Nucleus accumbens (tissue), 56 donors: ENCODE measurements around the gene PSMB5.

Experiments
- DNase-seq, 56 donors: peaks; one replicate each; lab custom pipeline; 2025; lab: John Stamatoyannopoulos, UW

Gene PSMB5

DNA sequence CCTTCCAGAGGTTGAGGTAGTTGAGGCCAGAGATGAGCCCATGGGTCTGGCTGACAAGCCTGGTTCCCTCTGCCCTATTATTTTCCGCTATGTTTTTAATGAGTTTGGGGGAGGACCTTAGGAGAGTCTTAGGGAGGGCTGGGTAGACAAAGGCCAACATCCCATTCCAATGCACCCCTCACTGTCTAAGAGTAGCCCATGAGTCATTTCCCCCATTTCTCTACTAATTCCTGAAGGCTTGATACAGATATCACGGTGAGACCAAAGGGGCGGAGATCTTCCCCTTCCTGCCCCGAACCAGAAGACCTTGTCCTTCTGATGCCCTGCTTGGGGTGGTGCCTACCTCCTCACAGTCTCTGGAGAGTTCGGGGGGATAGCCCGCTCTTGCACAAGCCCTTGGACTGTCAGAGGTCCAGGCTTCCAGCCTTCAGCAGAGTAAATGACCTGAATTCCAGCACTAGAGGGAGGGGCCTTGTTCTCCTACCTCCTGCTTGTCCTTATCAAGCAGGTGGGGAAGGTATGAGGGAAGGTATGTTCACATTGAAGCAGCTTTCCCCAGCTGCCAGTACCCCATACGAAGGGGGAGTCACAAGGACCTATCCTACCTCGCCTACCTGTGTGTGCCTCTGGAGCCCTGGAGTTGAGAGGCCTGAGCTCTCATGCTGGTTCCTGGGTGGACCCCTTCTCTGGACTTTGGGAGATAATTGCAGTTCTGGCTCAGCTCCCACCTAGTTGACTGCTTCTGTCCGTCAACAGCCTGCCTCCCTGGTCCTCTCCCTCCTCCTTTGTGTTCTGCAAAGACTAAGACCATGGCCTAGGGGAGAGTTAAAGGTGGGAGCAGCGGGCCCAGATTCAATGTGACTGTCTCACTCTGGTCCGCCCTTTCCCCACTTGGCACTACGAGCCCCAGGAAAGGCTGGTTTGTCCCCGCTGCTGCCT is 11.0 kb upstream of the PSMB5 start:
- DNase-seq = no peak

DNA sequence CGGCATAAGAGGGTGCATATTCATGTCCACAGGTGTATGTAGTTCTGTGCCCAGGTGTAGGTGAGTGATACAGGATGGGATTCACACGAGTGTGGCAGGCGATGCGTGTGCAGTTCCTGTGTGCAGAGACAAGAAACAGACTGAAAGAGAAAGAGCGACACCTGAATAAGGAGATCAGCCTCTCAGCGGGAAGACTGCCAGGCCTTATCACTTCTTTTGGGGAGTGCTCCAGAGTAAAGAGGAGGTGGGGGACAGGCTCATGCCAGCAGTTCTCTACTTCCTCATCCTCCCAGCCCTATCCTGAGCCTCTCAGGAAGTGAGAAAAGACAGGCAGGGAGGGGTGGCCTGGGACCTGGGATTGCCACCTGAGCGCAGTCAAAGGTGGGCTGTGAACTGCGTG is 10.1 kb upstream of the PSMB5 start:
- DNase-seq = no peak

DNA sequence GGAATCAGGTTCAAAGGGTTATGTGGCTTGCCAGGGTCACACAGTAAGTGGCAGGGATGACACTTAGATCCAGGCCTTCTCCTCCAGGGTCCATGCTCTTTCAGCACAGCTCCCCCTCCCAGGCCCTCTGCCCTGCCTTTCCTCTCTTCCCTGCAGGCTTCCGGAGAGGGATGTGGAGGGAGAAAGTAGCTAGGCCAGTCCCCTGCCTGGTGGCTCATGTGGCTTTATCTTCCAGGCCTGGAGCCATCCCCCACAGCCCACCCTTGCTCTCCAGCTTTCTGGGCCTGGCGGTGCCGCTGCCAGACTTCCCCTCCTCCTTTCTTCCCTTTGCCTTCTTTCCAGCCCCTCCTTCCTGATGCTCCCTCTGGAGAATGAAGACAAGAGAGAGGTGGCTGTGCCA is 9.1 kb upstream of the PSMB5 start:
- DNase-seq = no peak

DNA sequence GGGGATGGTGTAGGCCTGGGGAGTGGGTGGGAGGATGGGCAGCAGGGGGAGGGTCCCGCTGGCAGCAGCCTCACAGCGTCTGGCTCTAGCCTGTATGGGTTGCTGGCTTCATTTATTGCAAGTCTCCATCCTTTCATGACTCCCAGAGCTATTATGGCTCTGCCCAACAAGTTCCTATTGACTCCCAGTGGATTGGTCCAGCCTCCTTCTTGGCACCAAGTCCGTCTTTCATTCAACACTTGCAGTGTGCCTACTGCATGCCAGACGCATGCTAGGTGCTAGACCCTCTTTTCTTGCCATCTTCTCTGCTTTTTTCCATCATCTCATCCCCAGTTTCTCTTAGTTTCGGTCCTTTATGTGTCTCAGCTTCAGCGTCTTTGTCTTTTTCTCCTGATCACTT is 8.4 kb upstream of the PSMB5 start:
- DNase-seq = no peak

DNA sequence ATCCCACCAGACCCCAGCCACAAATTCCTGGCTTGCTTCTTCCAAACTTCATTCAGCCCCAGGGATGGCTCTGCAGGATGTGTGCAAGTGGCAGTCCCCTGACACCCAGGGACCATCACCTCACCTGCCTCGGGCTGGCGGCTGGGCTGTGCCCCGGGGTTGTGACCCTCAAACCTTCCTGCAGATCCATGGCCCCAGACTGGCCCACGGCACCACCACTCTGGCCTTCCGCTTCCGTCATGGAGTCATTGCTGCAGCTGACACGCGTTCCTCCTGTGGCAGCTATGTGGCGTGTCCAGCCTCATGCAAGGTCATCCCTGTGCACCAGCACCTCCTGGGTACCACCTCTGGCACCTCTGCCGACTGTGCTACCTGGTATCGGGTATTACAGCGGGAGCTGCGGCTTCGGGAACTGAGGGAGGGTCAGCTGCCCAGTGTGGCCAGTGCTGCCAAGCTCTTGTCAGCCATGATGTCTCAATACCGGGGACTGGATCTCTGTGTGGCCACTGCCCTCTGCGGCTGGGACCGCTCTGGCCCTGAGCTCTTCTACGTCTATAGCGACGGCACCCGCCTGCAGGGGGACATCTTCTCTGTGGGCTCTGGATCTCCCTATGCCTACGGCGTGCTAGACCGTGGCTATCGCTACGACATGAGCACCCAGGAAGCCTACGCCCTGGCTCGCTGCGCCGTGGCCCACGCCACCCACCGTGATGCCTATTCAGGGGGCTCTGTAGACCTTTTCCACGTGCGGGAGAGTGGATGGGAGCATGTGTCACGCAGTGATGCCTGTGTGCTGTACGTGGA is 7.7 kb upstream of the PSMB5 start, which contains the start of gene PSMB11:
PSMB11 (plus strand) TSS at position 51 of the 804 bp plus-strand sequence; CDS start at position 65, 14 bp downstream.
- DNase-seq = no peak

DNA sequence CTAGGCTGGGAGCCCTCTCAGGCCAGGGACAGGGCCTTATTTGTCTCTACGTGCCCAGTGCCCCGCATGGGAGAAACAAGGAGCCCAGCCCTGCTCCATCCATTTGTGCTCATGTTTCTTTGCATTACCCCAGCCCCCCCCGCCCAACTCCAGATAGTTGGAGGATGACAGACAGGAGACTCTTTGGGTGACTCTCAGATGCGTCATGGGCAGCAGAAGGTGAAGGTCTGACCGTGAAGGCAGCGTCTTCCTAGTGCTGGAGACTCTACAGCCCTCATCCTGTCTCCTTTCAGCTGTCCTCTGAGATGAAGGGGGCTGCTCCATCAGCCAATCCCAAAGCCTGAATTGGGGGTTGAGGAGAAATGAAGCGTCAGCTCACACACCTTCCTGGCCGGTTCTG is 7.0 kb upstream of the PSMB5 start:
- no peak for DNase-seq

DNA sequence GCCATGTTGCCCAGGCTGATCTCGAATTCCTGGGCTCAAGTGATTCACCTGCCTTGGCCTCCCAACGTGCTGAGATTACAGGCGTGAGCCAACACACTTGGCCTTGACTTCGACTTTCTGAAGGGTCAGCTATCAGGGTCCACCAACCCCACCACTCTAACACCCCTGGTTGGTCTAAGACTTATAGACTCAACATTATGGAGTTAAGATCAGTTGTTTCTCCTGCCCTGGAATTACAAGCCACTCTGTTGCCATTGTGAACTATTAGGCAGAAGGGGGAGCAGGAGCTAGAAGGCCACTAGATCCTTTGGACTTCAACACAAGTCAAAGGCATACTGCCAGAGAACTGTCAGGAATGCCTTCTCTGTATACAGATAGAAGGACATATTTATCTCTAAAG is 5.4 kb upstream of the PSMB5 start:
- no peak for DNase-seq

DNA sequence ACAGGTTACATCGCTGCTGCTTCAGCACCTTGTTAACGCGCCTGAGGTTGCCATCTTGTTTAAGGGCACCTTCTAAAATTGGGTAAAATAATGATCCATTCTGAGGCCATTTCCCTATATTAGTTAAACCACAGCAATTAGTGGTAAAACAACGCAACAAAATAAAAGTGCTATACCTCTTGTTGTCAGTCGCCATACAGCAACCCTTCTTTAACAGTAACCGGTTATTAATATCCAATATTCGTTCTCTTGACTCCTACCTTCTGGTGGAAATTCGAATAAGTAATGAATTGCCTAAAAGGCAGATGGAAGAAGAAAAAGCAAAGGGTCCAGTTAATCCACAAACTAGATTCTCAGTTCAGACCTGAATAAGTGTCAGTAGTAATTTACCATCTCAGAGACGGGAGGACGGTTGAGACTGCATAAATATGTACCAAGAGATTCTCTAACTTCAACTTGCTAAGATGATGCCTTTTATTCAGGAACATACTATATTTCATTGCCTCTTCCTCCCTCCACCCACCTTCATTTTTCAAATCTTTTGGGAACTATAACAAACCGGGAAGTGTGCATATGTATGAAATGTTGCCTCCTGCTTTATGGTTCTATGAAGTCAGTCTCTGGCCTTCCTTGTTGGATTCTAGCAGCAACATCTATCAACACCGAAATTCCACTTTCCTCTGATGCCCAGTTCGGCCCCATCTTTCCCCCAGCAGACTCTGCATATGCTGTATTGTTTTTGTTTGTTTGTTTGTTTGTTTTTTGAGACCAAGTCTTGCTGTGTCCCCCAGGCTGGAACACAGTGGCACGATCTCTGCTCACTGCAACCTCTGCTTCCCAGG is 824 bp upstream of the PSMB5 start:
- DNase-seq = no peak

DNA sequence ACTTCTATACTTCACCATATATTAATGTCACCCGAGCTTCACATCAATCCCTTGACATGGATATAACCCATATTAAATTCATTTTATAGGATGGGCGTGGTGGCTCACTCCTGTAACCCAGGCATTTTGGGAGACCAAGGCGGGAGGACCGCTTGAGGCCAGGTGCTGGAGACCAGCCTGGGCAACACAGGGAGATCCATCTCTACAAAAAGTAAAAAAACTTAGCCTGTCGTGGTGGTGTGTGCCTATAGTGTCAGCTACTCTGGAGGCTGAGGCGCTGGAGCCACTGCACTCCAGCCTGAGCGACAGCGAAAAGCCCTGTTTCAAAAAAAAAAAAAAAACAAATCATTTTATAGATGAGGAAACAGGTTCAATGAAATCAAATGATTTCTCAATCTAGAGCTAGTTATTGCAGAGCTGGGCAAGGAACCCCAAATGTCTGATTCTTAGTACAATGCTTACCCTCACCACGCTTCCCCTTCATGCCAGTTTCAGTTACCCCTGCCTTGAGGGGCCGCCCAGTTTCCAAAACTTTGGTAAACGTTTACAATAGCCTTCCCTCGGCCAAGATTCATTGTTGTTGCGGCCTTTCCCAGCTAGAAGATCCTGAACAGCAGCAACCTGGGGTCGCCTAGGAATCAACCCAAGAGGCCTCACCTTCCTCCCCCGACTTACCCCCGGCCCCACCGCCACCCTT is 751 bp downstream of the PSMB5 start:
- DNase-seq = no peak

DNA sequence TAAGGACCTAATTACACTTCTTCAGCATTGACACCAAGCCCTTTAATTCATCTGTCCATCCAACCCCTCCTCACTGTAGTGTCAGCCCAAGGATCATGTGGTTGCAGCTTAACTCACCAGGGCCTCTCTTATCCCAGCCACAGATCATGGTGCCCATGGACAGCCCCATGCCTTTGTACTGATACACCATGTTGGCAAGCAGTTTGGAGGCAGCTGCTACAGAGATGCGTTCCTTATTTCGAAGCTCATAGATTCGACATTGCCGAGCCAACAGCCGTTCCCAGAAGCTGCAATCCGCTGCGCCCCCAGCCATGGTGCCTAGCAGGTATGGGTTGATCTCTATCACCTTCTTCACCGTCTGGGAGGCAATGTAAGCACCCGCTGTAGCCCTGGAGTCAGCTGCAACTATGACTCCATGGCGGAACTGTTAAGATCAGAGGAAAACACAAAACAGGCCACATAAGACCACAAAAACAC is 1.4 kb downstream of the PSMB5 start:
- no peak for DNase-seq

DNA sequence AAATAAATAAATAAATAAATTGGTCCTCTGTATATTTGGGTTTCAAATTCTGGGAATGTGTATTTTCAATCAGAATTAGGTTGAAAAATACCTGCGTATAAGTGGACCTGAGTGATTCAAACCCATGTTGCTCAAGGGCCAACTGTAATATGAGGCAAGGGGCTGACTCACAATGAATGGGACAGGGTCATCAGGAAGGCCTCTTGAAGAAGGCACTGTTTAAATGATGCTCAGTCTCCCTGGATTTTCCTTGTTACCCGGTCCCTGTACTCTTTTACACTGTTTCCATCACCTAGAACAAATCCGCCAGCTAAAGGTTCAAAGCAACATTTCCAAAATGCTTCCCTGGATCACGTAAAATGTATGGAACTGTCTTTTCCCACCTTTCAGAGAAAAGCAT is 3.8 kb downstream of the PSMB5 start:
- DNase-seq = no peak

DNA sequence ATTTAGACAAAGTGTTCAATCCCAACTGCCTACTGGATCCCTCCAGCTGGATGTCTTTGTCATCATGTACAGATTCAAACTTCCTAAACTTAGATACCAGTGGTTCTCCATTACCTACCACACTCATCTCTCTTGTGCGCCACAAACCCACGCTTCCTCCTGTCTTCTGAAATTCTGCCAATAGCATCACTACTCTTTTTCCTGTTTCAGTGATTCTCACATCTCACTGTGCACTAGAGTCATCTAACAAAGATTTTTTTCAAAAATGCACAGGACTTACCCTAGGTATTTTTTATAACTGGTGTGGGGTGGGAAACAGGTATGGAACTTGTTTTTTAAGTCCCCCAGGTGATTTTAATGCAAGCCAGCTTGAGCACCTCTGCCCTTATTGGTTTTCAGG is 5.9 kb downstream of the PSMB5 start:
- DNase-seq = no peak

DNA sequence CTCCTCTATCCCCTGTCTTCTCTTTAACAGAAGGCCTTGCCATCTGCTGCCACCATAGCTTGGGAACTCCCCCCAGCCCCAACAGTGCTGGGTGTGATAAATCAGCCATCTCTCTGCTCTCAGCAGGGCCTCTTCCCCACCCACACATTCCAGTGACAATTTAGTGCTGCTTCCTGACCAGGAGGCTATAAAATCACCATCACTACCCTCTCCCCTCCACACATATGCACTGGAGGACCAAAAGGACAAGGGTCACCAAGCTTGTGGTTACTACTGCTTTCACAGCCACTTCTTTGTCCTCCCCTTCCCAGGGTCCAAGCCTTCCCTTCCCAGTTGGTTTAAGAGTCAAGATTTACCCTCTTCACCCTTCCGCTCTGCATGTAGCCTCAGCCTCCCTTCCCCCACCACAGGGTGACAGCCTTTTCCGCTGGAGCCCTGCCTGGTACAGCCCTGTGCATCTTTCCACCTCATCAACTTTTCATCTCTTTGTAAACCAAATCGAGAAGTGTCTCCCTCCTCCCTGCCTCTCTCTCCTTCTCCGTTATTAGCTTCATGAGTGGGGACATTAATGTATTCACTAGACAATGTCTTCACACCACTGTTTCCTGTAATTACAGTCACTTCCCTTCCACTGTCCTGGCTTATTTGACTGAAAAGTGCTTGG is 9.4 kb downstream of the PSMB5 start:
- no peak for DNase-seq

DNA sequence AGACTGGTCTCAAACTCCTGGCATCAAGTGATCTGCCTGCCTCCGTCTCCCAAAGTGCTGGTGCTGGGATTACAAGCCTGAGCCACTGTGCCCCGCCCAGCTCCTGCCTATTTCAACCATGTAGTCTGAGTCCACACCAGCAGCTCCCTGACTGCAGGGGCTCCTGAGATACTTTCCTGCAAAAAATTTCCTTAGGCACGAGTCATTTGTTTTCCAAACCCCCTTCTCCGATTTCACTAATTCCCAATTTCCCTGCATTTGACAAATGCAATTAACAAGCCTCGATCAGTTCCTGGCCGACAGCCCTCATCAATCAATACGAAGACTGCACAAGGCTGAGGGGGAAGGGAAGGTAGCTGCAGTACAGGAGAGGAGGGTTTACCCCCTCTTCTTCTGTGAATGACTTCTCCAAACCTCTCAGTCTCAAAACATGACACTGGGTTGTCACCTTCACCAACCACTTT is 10.1 kb downstream of the PSMB5 start:
- no peak for DNase-seq

DNA sequence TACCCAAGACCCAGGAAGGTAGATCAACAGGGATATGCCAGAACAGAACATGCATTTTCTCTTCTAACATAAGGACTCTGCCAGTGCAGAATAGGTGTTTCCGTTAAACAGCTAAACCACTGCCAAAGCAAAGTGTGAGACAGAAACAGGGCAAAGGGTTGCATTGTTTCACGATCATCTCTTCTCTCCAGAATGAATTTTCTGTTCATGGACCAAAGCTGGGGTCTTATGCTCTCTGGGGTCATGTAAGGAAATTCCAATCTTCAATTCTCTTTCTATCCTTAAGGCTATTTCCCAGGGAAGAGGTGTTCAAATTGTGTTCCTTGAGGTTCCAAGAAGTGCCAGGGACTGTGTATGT is 10.9 kb downstream of the PSMB5 start:
- no peak for DNase-seq

DNA sequence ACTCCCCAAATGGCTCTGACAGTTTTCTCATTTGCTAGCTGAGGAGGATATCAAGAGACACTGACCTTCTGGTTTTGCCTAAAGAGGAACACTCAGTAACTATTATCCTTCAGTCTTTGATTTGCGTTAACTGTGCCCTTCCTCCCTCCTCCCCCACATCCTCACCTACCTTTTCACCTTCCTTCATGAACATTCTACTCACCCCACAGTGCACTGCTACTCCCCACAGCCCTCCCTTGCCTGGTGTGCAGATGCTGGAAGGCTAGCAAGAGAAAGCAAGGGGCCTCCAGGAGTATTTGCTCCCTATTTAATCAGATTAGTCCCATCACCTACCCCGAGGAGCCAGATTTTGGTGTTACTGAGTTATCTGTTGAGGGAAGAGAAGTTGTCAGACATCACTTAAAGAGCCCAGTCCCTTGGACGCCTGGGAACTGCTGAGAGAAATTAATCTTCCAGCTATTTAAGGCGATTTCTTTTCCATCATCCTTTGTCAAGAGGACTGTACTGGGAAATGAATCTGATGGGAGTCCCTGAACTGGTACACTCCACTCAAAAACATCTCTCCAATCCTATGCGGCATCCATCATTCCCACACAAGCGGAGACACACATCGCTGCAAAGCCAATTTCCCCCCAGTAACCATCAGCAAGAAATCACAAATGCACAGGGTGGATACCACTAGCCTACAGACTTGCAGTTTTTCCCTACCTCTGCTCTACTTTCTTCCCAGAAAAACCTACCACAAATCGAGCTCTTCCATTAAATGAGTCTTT is 11.5 kb downstream of the PSMB5 start:
- peak in 3 of 56 donors; percentile 5 to 12 (median 5) for DNase-seq

DNA sequence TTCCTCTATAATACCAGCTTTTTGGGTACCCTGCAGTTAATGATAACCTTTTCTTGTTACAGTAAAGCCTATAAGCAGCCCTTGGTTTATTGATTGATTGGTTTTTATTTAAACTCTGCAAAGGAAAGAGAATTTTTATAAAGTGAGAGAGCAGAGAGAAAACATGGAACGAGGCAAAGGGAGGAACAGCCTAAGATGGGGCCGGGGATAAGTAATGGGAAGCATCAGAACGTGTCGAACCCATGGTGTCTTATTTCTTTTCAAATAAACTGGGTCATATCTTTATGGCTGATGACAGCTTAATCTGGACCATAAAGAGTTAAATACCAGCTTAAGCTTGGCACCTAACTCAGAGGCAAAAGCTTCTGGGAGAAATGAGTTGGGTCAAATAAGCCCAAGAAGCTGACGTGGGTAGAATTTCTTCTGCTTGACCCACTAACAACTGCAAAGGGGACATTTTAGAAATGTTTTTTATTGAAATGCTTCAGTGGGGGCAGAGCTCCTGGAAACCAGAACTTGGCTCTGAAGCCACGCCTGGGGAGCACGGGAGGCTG is 12.7 kb downstream of the PSMB5 start:
- no peak for DNase-seq

DNA sequence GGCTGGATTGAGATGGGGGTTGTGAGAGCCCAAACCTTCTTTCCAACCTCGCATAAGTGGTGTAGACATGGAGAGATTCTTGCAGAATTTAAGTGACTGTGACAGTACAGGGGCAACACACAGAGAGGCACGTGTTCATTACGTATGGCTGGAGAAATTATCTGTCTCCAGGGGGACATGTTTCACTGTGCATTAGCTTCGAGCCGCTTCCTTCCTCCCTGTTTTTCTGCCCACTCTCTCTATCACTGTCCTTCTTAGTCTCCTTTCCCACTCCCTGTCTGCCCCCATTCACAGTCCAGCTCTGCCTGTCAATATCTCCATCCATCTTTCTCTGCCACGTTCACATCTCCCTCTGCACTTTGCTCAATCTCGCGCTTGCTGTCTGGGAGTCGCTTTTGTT is 13.3 kb downstream of the PSMB5 start:
- DNase-seq = no peak
